ENCODE data around the gene EXO1.

Gene EXO1

GRCh38 chr1:241836941-241837340 is 11.1 kb upstream of the EXO1 start:
- Histone ChIP-seq H3K9ac (ENCODE audit: insufficient read length, low read depth) (no peak overlapping the region), H3K4me3 (ENCODE audit: insufficient read length, low read depth) (no peak overlapping the region), H3K4me1 (ENCODE audit: insufficient read depth, insufficient read length) (no peaks in the 10 kb centered on the region), H3K9me3 (ENCODE audit: insufficient read depth, low read length) (no peaks in the 10 kb centered on the region), H3K36me3 (ENCODE audit: insufficient read depth, insufficient read length, low read length) (no peaks in the 10 kb centered on the region), H3K27me3 (ENCODE audit: insufficient read depth, insufficient read length) (no peaks in the 10 kb centered on the region)
- DNase-seq (ENCODE audit: low read depth, low spot score), result no peak
- TF ChIP-seq YY1 (IDR thresholded peaks at IDR 0.05; ENCODE audit: insufficient read depth, insufficient read length) (no peak), SUZ12 (IDR thresholded peaks at IDR 0.05; ENCODE audit: extremely low read depth, insufficient read depth, insufficient read length) (no peak), ZNF274 (IDR thresholded peaks at IDR 0.05; ENCODE audit: low read depth, low read length) (no peak)

GRCh38 chr1:241837416-241837815 is 10.6 kb upstream of the EXO1 start:
- Histone ChIP-seq H3K9ac (ENCODE audit: insufficient read length, low read depth) (no peak overlapping the region), H3K4me1 (ENCODE audit: insufficient read depth, insufficient read length) (no peaks in the 10 kb centered on the region), H3K4me3 (ENCODE audit: insufficient read length, low read depth) (no peak overlapping the region), H3K27me3 (ENCODE audit: insufficient read depth, insufficient read length) (no peaks in the 10 kb centered on the region), H3K36me3 (ENCODE audit: insufficient read depth, insufficient read length, low read length) (no peaks in the 10 kb centered on the region), H3K9me3 (ENCODE audit: insufficient read depth, low read length) (no peaks in the 10 kb centered on the region)
- no peak for DNase-seq (ENCODE audit: low read depth, low spot score)
- TF ChIP-seq SUZ12 (IDR thresholded peaks at IDR 0.05; ENCODE audit: extremely low read depth, insufficient read depth, insufficient read length) (no peak), ZNF274 (IDR thresholded peaks at IDR 0.05; ENCODE audit: low read depth, low read length) (no peak), YY1 (IDR thresholded peaks at IDR 0.05; ENCODE audit: insufficient read depth, insufficient read length) (no peak)

GRCh38 chr1:241837901-241838300 is 10.1 kb upstream of the EXO1 start:
- no peak for DNase-seq (ENCODE audit: low read depth, low spot score)
- Histone ChIP-seq H3K4me3 (ENCODE audit: insufficient read length, low read depth) (no peak overlapping the region), H3K36me3 (ENCODE audit: insufficient read depth, insufficient read length, low read length) (no peaks in the 10 kb centered on the region)

GRCh38 chr1:241838897-241839296 is 9.1 kb upstream of the EXO1 start:
- Histone ChIP-seq H3K36me3 (ENCODE audit: insufficient read depth, insufficient read length, low read length) (no peaks in the 10 kb centered on the region), H3K9me3 (ENCODE audit: insufficient read depth, low read length) (no peaks in the 10 kb centered on the region), H3K4me1 (ENCODE audit: insufficient read depth, insufficient read length) (no peaks in the 10 kb centered on the region), H3K9ac (ENCODE audit: insufficient read length, low read depth) (no peak overlapping the region), H3K27me3 (ENCODE audit: insufficient read depth, insufficient read length) (no peaks in the 10 kb centered on the region), H3K4me3 (ENCODE audit: insufficient read length, low read depth) (no peak overlapping the region)
- DNase-seq (ENCODE audit: low read depth, low spot score), result no peak
- TF ChIP-seq SUZ12 (IDR thresholded peaks at IDR 0.05; ENCODE audit: extremely low read depth, insufficient read depth, insufficient read length), result no peak
- TF ChIP-seq ZNF274 (IDR thresholded peaks at IDR 0.05; ENCODE audit: low read depth, low read length), result no peak
- no peak for TF ChIP-seq YY1 (IDR thresholded peaks at IDR 0.05; ENCODE audit: insufficient read depth, insufficient read length)

More at GRCh38 chr1:241837901-241838300, 10.1 kb upstream of the EXO1 start:
- no peak overlapping the region for H3K9ac ChIP-seq (ENCODE audit: insufficient read length, low read depth)
- no peak for TF ChIP-seq ZNF274 (IDR thresholded peaks at IDR 0.05; ENCODE audit: low read depth, low read length)
- TF ChIP-seq SUZ12 (IDR thresholded peaks at IDR 0.05; ENCODE audit: extremely low read depth, insufficient read depth, insufficient read length), result no peak
- no peak for TF ChIP-seq YY1 (IDR thresholded peaks at IDR 0.05; ENCODE audit: insufficient read depth, insufficient read length)
- H3K27me3 ChIP-seq (ENCODE audit: insufficient read depth, insufficient read length), result no peaks in the 10 kb centered on the region
- no peaks in the 10 kb centered on the region for H3K9me3 ChIP-seq (ENCODE audit: insufficient read depth, low read length)
- H3K4me1 ChIP-seq (ENCODE audit: insufficient read depth, insufficient read length), result no peaks in the 10 kb centered on the region

- Histone ChIP-seq H3K36me3 (ENCODE audit: insufficient read depth, insufficient read length, low read length) (no peaks in the 10 kb centered on the region), H3K4me1 (ENCODE audit: insufficient read depth, insufficient read length) (no peaks in the 10 kb centered on the region), H3K9ac (ENCODE audit: insufficient read length, low read depth) (no peak overlapping the region), H3K27me3 (ENCODE audit: insufficient read depth, insufficient read length) (no peaks in the 10 kb centered on the region), H3K9me3 (ENCODE audit: insufficient read depth, low read length) (no peaks in the 10 kb centered on the region), H3K4me3 (ENCODE audit: insufficient read length, low read depth) (no peak overlapping the region)
- TF ChIP-seq YY1 (IDR thresholded peaks at IDR 0.05; ENCODE audit: insufficient read depth, insufficient read length) (no peak), ZNF274 (IDR thresholded peaks at IDR 0.05; ENCODE audit: low read depth, low read length) (no peak), SUZ12 (IDR thresholded peaks at IDR 0.05; ENCODE audit: extremely low read depth, insufficient read depth, insufficient read length) (no peak)
- DNase-seq (ENCODE audit: low read depth, low spot score), result no peak
Observed at GRCh38 chr1:241839369-241839979, 8.5 kb upstream of the EXO1 start.

- TF ChIP-seq ZNF274 (IDR thresholded peaks at IDR 0.05; ENCODE audit: low read depth, low read length) (no peak), YY1 (IDR thresholded peaks at IDR 0.05; ENCODE audit: insufficient read depth, insufficient read length) (no peak), SUZ12 (IDR thresholded peaks at IDR 0.05; ENCODE audit: extremely low read depth, insufficient read depth, insufficient read length) (no peak)
- DNase-seq (ENCODE audit: low read depth, low spot score), result no peak
- no peaks in the 10 kb centered on the region for H3K4me1 ChIP-seq (ENCODE audit: insufficient read depth, insufficient read length)
- H3K4me3 ChIP-seq (ENCODE audit: insufficient read length, low read depth), result no peak overlapping the region
- no peaks in the 10 kb centered on the region for H3K27me3 ChIP-seq (ENCODE audit: insufficient read depth, insufficient read length)
- no peaks in the 10 kb centered on the region for H3K9me3 ChIP-seq (ENCODE audit: insufficient read depth, low read length)
- H3K36me3 ChIP-seq (ENCODE audit: insufficient read depth, insufficient read length, low read length), result no peaks in the 10 kb centered on the region
- H3K9ac ChIP-seq (ENCODE audit: insufficient read length, low read depth), result no peak overlapping the region
Observed at GRCh38 chr1:241840164-241840563, 7.8 kb upstream of the EXO1 start.

GRCh38 chr1:241841691-241842090 is 6.3 kb upstream of the EXO1 start:
- H3K9me3 ChIP-seq (ENCODE audit: insufficient read depth, low read length), result no peaks in the 10 kb centered on the region
- no peak overlapping the region for H3K9ac ChIP-seq (ENCODE audit: insufficient read length, low read depth)
- DNase-seq (ENCODE audit: low read depth, low spot score), result no peak
- H3K4me1 ChIP-seq (ENCODE audit: insufficient read depth, insufficient read length), result no peaks in the 10 kb centered on the region
- no peak for TF ChIP-seq ZNF274 (IDR thresholded peaks at IDR 0.05; ENCODE audit: low read depth, low read length)
- no peak for TF ChIP-seq YY1 (IDR thresholded peaks at IDR 0.05; ENCODE audit: insufficient read depth, insufficient read length)
- TF ChIP-seq SUZ12 (IDR thresholded peaks at IDR 0.05; ENCODE audit: extremely low read depth, insufficient read depth, insufficient read length), result no peak
- H3K4me3 ChIP-seq (ENCODE audit: insufficient read length, low read depth), result no peak overlapping the region
- no peaks in the 10 kb centered on the region for H3K36me3 ChIP-seq (ENCODE audit: insufficient read depth, insufficient read length, low read length)
- H3K27me3 ChIP-seq (ENCODE audit: insufficient read depth, insufficient read length), result no peaks in the 10 kb centered on the region

Measured in NT2/D1 (cell line).